HepG2 (cell line): ENCODE results near the gene SLC25A22. TPM values are rescaled to one million over a fixed set of nuclear protein-coding genes. Genes with fewer than 3 reads are reported as not detected.

Experiments
- ARHGAP35 ChIP-seq: sonication (generic); formaldehyde crosslinking; IDR thresholded peaks from 2 replicates; pipeline ENCODE4 v1.9.0; 2022; ENCODE audit warnings: mild to moderate bottlenecking, inconsistent platforms, moderate library complexity, missing genetic modification reagents, borderline replicate concordance
- ATF6 ChIP-seq: sonication (generic); formaldehyde crosslinking; conservative IDR thresholded peaks from 2 replicates; pipeline ENCODE4 v1.4.0; 2020; ENCODE audit warnings: missing genetic modification reagents
- CREBL2 ChIP-seq: sonication (generic); formaldehyde crosslinking; IDR thresholded peaks from 2 replicates; pipeline ENCODE4 v1.8.1; 2023; ENCODE audit warnings: missing genetic modification reagents, mild to moderate bottlenecking, borderline replicate concordance
- DBP ChIP-seq: sonication (generic); formaldehyde crosslinking; IDR thresholded peaks from 2 replicates; pipeline ENCODE4 v1.4.0; 2020; ENCODE audit warnings: missing genetic modification reagents; ENCODE audit errors: not compliant biosample characterization
- GATA4 ChIP-seq: sonication (generic); IDR thresholded peaks from 2 replicates; pipeline ENCODE4 v1.6.1; 2016; ENCODE audit warnings: antibody characterized with exemption, low read depth, borderline replicate concordance
- HDAC1 ChIP-seq: sonication (generic); formaldehyde crosslinking; IDR thresholded peaks from 2 replicates; pipeline ENCODE4 v1.5.1; 2020; ENCODE audit warnings: mild to moderate bottlenecking, missing genetic modification reagents
- KMT2B ChIP-seq: IDR thresholded peaks from 2 replicates; pipeline ENCODE4 v1.6.1; 2016; ENCODE audit warnings: missing genetic modification reagents, missing compliant biosample characterization
- LBX2 ChIP-seq: sonication (generic); formaldehyde crosslinking; IDR thresholded peaks from 2 replicates; pipeline ENCODE4 v1.5.0; 2020; ENCODE audit warnings: missing genetic modification reagents, mild to moderate bottlenecking, borderline replicate concordance
- MATR3 ChIP-seq: sonication (generic); formaldehyde crosslinking; IDR thresholded peaks from 2 replicates; pipeline ENCODE4 v1.4.0; 2020; ENCODE audit warnings: missing genetic modification reagents
- NFAT5 ChIP-seq: sonication (generic); formaldehyde crosslinking; IDR thresholded peaks from 2 replicates; pipeline ENCODE4 v1.4.0; 2020; ENCODE audit warnings: missing genetic modification reagents
- NFE2L1 ChIP-seq: sonication (generic); formaldehyde crosslinking; IDR thresholded peaks from 2 replicates; pipeline ENCODE4 v1.4.0; 2020; ENCODE audit warnings: missing genetic modification reagents, mild to moderate bottlenecking, borderline replicate concordance
- PCBP1 ChIP-seq: fragments of 200-400 bp; formaldehyde crosslinking; IDR thresholded peaks from 2 replicates; pipeline ENCODE4 v1.6.1; 2017; ENCODE audit warnings: mild to moderate bottlenecking, low read depth, low read length, borderline replicate concordance
- RCOR2 ChIP-seq: IDR thresholded peaks from 2 replicates; pipeline ENCODE4 v1.6.1; 2016; ENCODE audit warnings: missing biosample characterization, missing genetic modification reagents
- SRSF9 ChIP-seq: fragments of 200-400 bp; formaldehyde crosslinking; IDR thresholded peaks from 2 replicates; pipeline ENCODE4 v1.6.1; 2018; ENCODE audit warnings: borderline replicate concordance, mild to moderate bottlenecking, low read depth, low read length; ENCODE audit not compliant: insufficient read depth, poor library complexity, severe bottlenecking
- ZNF10 ChIP-seq: sonication (generic); formaldehyde crosslinking; IDR thresholded peaks from 2 replicates; pipeline ENCODE4 v1.4.0; 2020; ENCODE audit warnings: mild to moderate bottlenecking, low read depth, missing genetic modification reagents, borderline replicate concordance
- ZNF468 ChIP-seq: sonication (generic); formaldehyde crosslinking; IDR thresholded peaks from 2 replicates; pipeline ENCODE4 v1.8.0; 2022; ENCODE audit warnings: mild to moderate bottlenecking, moderate library complexity, missing genetic modification reagents
- ZNF782 ChIP-seq: sonication (generic); formaldehyde crosslinking; IDR thresholded peaks from 2 replicates; pipeline ENCODE4 v1.4.0; 2020; ENCODE audit warnings: missing genetic modification reagents, mild to moderate bottlenecking, borderline replicate concordance
- ZNF790 ChIP-seq: sonication (generic); formaldehyde crosslinking; IDR thresholded peaks from 2 replicates; pipeline ENCODE4 v1.8.0; 2022; ENCODE audit warnings: missing genetic modification reagents, mild to moderate bottlenecking, borderline replicate concordance
- polyA plus RNA-seq, 8 experiments: library from polyadenylated mRNA; depleted of rRNA in 3 of 8; stranded (reverse) in 7 of 8; unstranded in 1 of 8; fragments of >200 nt; fragmentation: Illumina TruSeq in 4 of 8; extraction: Trizol in 4 of 8; gene quantifications; 2 replicates each; pipeline versions ENCODE4 v1.2.1 to v1.2.3, GENCODE V29; 2011 to 2016; ENCODE audit warnings: low read depth in 4 of 8, missing spikeins in 1 of 8, mixed read lengths in 1 of 8; ENCODE audit not compliant: insufficient read depth in 1 of 8
- total RNA-seq, 5 experiments: library from RNA; depleted of rRNA; stranded (reverse); fragments of >200 nt; fragmentation: Illumina TruSeq; extraction: Trizol; gene quantifications; 2 replicates each; pipeline ENCODE4 v1.2.3, GENCODE V29; 2016; ENCODE audit warnings: low read depth in 1 of 5

SLC25A22 gene
- total and polyA plus RNA-seq, 2 of the 13 experiments (the other 11 are each of a cell fraction or from before 2014, with no cell fraction given) = 12.4 to 19.2 TPM

- no peak for TF ChIP-seq LBX2 (CRISPR knock-in tag)
- no peak for TF ChIP-seq ZNF10 (CRISPR knock-in tag)
- no peak for TF ChIP-seq CREBL2
- TF ChIP-seq SRSF9 = no peak
- no peak for TF ChIP-seq MATR3 (CRISPR knock-in tag)
- TF ChIP-seq ZNF782 = no peak
- TF ChIP-seq ARHGAP35 = no peak
- TF ChIP-seq NFAT5 = no peak
- no peak for TF ChIP-seq NFE2L1
- TF ChIP-seq DBP (CRISPR knock-in tag) = no peak
- 0 out of 2 replicates have a peak, but pooled peaks have one; percentile 27 for TF ChIP-seq HDAC1 (CRISPR knock-in tag)
- TF ChIP-seq GATA4 = no peak
- 0 out of 2 replicates have a peak, but pooled peaks have one; percentile 3 for TF ChIP-seq PCBP1
- no peak for TF ChIP-seq KMT2B
- no peak for TF ChIP-seq RCOR2 (CRISPR knock-in tag)
- no peak for TF ChIP-seq ATF6
- no peak for TF ChIP-seq ZNF468 (CRISPR knock-in tag)
- TF ChIP-seq ZNF790 (CRISPR knock-in tag) = no peak
Observed at GRCh38 chr11:820655-821511, 22.8 kb upstream of the SLC25A22 start (continued).
